ENCODE results near the gene SPINK2.
A peak's percentile ranks its signal among the peaks of the same experiment; 100 is the strongest.

The SPINK2 gene

DNA sequence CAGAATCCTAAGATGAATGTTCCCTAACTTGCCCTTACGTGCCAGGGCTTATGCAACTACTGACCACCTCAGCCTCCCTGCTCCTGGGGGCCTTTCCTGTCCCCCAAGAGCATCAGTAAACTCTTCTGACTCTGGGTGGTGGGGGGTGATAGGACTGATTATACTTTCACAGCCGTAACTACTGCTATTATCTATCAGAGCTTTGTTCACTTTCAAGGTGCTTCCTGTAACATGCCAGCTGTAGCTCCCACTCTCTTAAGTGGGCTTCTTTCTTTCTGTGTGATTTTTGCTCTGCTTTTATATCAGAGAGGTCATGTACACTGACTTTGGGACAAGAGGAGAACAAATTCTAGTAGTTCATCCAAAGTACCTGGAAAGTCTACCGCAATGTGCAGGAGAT, 25.3 kb downstream of the SPINK2 start:
- no peak overlapping the region for H3K4me3 ChIP-seq (ENCODE audit: low read depth in 1 of 2, low read length in 2 of 2)
- H3K9me3 ChIP-seq (ENCODE audit: low read length): no peaks in the 10 kb centered on the region
- H3K36me3 ChIP-seq (ENCODE audit: insufficient read depth, low read length): no peaks in the 10 kb centered on the region
- H3K4me1 ChIP-seq (ENCODE audit: insufficient read depth, low read length): peaks cover 5% of the 10 kb centered on the region
- no peaks in the 10 kb centered on the region for H3K27me3 ChIP-seq (ENCODE audit: control insufficient read depth in 1 of 2, insufficient read depth in 2 of 2, low read length in 2 of 2)
- no peak overlapping the region for H3K27ac ChIP-seq (ENCODE audit: low read depth, low read length)
- H3K9ac ChIP-seq (ENCODE audit: low read length): no peak overlapping the region

DNA sequence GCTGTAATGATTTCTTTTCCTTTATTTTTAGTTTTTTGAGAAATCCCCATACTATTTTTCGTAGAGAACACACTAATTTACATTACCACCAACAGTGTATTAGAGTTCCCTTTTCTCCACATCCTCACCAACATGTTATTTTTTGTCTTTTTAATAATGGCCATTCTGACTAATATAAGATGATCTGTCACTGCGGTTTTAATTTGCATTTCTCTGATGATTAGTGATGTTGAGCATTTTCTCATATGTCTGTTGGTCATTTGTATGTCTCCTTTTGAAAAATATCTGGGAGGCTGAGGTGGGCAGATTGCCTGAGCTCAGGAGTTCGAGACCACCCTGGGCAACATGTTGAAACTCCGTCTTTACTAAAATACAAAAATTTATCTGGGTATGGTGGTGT, 30.2 kb downstream of the SPINK2 start:
- Histone ChIP-seq H3K9me3 (ENCODE audit: low read length) (no peaks in the 10 kb centered on the region), H3K4me1 (ENCODE audit: insufficient read depth, low read length) (peaks cover 8% of the 10 kb centered on the region), H3K4me3 (ENCODE audit: low read depth in 1 of 2, low read length in 2 of 2) (no peak overlapping the region)

DNA sequence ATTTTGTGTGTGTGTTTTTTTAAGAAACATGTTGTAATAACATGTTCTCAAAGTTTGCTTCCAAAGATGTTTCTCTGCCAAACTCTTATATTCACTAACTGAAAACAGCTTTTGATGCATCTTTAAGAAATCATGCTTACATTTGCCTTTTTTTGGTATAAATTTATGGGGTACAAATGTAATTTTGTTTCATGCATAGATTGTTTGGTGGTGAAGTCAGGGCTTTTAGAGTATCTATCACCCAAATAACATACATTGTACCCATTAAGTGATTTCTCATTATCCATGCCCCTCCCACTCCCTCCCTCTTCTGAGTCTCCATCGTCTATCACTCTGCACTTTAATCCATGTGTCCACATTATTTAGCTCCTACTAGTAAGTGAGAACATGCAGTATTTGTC, 30.8 kb downstream of the SPINK2 start:
- H3K27me3 ChIP-seq (ENCODE audit: control insufficient read depth in 1 of 2, insufficient read depth in 2 of 2, low read length in 2 of 2): no peaks in the 10 kb centered on the region
- no peak overlapping the region for H3K4me3 ChIP-seq (ENCODE audit: low read depth in 1 of 2, low read length in 2 of 2)
- H3K4me1 ChIP-seq (ENCODE audit: insufficient read depth, low read length): peaks cover 8% of the 10 kb centered on the region
- H3K9me3 ChIP-seq (ENCODE audit: low read length): no peaks in the 10 kb centered on the region
- no peaks in the 10 kb centered on the region for H3K36me3 ChIP-seq (ENCODE audit: insufficient read depth, low read length)
- no peak overlapping the region for H3K27ac ChIP-seq (ENCODE audit: low read depth, low read length)
- H3K9ac ChIP-seq (ENCODE audit: low read length): no peak overlapping the region

More for the DNA sequence above, 30.2 kb downstream of the SPINK2 start:
- Histone ChIP-seq H3K27ac (ENCODE audit: low read depth, low read length) (no peak overlapping the region), H3K27me3 (ENCODE audit: control insufficient read depth in 1 of 2, insufficient read depth in 2 of 2, low read length in 2 of 2) (no peaks in the 10 kb centered on the region), H3K9ac (ENCODE audit: low read length) (no peak overlapping the region), H3K36me3 (ENCODE audit: insufficient read depth, low read length) (no peaks in the 10 kb centered on the region)

GRCh38 chr4:56788081-56788480, 33.4 kb downstream of the SPINK2 start:
- H3K4me3 ChIP-seq (ENCODE audit: low read depth in 1 of 2, low read length in 2 of 2): no peak overlapping the region
- no peaks in the 10 kb centered on the region for H3K36me3 ChIP-seq (ENCODE audit: insufficient read depth, low read length)
- no peak overlapping the region for H3K27ac ChIP-seq (ENCODE audit: low read depth, low read length)
- no peaks in the 10 kb centered on the region for H3K9me3 ChIP-seq (ENCODE audit: low read length)
- no peaks in the 10 kb centered on the region for H3K27me3 ChIP-seq (ENCODE audit: control insufficient read depth in 1 of 2, insufficient read depth in 2 of 2, low read length in 2 of 2)
- H3K4me1 ChIP-seq (ENCODE audit: insufficient read depth, low read length): peaks cover 8% of the 10 kb centered on the region
- H3K9ac ChIP-seq (ENCODE audit: low read length): no peak overlapping the region

GRCh38 chr4:56787380-56787779, 34.1 kb downstream of the SPINK2 start:
- no peaks in the 10 kb centered on the region for H3K36me3 ChIP-seq (ENCODE audit: insufficient read depth, low read length)
- H3K27me3 ChIP-seq (ENCODE audit: control insufficient read depth in 1 of 2, insufficient read depth in 2 of 2, low read length in 2 of 2): no peaks in the 10 kb centered on the region
- H3K27ac ChIP-seq (ENCODE audit: low read depth, low read length): peak overlapping the region; percentile 42
- no peak overlapping the region for H3K4me3 ChIP-seq (ENCODE audit: low read depth in 1 of 2, low read length in 2 of 2)
- H3K9me3 ChIP-seq (ENCODE audit: low read length): no peaks in the 10 kb centered on the region
- H3K9ac ChIP-seq (ENCODE audit: low read length): no peak overlapping the region
- peaks cover 8% of the 10 kb centered on the region for H3K4me1 ChIP-seq (ENCODE audit: insufficient read depth, low read length)

DNA sequence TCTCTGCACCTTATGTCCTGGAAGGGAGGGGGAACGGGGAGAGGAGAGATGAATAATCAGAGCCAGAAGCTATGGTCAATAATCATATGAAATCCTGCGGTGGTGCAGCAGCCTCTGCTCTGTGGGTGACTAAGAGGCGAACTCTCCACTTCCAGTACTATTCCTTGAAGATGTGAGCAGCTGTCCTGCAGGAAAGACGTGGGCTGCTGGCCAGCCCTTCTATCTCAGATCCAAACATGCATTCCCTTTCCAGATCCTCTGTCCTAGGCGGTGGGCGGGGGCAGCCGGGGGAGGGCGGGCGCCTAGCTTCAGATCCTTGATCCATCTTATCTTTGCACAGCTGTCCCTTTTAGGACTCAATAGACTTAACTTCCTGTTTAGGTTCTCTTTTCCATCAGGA, 34.5 kb downstream of the SPINK2 start:
- no peaks in the 10 kb centered on the region for H3K36me3 ChIP-seq (ENCODE audit: insufficient read depth, low read length)
- H3K4me1 ChIP-seq (ENCODE audit: insufficient read depth, low read length): peaks cover 8% of the 10 kb centered on the region
- H3K9ac ChIP-seq (ENCODE audit: low read length): no peak overlapping the region
- H3K9me3 ChIP-seq (ENCODE audit: low read length): no peaks in the 10 kb centered on the region
- H3K27ac ChIP-seq (ENCODE audit: low read depth, low read length): no peak overlapping the region
- H3K27me3 ChIP-seq (ENCODE audit: control insufficient read depth in 1 of 2, insufficient read depth in 2 of 2, low read length in 2 of 2): no peaks in the 10 kb centered on the region
- no peak overlapping the region for H3K4me3 ChIP-seq (ENCODE audit: low read depth in 1 of 2, low read length in 2 of 2)

DNA sequence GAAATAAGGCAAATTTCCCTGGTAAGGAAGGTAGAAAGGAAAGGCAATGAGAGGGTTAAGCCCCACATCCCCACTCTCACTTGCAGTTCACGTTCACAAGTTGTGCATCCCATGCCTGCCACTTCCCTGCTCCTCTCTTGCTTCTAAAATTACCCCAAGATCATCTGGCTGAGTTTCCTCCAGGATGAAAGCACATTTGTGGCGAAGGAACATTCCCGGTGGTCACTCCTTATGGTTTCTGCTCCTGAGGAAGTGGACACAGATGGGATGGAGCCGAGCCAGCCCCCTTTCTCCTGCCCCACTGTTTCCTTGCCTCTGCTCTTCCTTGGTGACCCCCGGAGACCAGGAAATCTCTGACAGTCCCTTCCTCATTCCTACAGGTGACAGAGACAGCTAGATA, 37.5 kb downstream of the SPINK2 start:
- Histone ChIP-seq H3K4me1 (ENCODE audit: insufficient read depth, low read length) (peaks cover 8% of the 10 kb centered on the region), H3K9ac (ENCODE audit: low read length) (no peak overlapping the region), H3K36me3 (ENCODE audit: insufficient read depth, low read length) (no peaks in the 10 kb centered on the region), H3K27ac (ENCODE audit: low read depth, low read length) (no peak overlapping the region), H3K9me3 (ENCODE audit: low read length) (no peaks in the 10 kb centered on the region), H3K27me3 (ENCODE audit: control insufficient read depth in 1 of 2, insufficient read depth in 2 of 2, low read length in 2 of 2) (no peaks in the 10 kb centered on the region), H3K4me3 (ENCODE audit: low read depth in 1 of 2, low read length in 2 of 2) (no peak overlapping the region)

DNA sequence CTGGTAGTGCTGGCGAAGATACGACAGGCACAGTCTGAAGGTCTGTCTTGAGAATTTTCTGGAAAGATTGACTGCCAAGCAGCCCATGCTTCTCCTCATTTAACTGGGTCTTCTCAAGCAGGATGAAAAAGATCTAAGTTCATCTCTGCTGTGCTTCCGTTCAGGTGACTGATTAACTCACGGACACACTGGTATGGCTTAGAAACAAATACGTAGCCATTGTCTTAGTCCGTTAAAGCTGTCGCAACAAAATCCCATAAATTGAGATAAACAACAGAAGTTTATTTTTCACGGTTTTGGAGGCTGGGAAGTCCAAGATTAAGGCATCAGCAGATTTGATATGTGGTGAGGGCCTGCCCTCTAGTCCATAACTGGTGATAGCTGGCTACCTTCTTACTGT, 39.5 kb downstream of the SPINK2 start:
- no peak overlapping the region for H3K9ac ChIP-seq (ENCODE audit: low read length)

GRCh38 chr4:56773346-56773745, 48.2 kb downstream of the SPINK2 start:
- Histone ChIP-seq H3K36me3 (ENCODE audit: insufficient read depth, low read length) (no peaks in the 10 kb centered on the region), H3K4me1 (ENCODE audit: insufficient read depth, low read length) (no peaks in the 10 kb centered on the region), H3K27ac (ENCODE audit: low read depth, low read length) (no peak overlapping the region), H3K27me3 (ENCODE audit: control insufficient read depth in 1 of 2, insufficient read depth in 2 of 2, low read length in 2 of 2) (no peaks in the 10 kb centered on the region), H3K9ac (ENCODE audit: low read length) (no peak overlapping the region), H3K9me3 (ENCODE audit: low read length) (no peaks in the 10 kb centered on the region), H3K4me3 (ENCODE audit: low read depth in 1 of 2, low read length in 2 of 2) (no peak overlapping the region)

More for the DNA sequence above, 39.5 kb downstream of the SPINK2 start:
- H3K4me1 ChIP-seq (ENCODE audit: insufficient read depth, low read length): peaks cover 4% of the 10 kb centered on the region
- H3K27me3 ChIP-seq (ENCODE audit: control insufficient read depth in 1 of 2, insufficient read depth in 2 of 2, low read length in 2 of 2): no peaks in the 10 kb centered on the region
- no peak overlapping the region for H3K27ac ChIP-seq (ENCODE audit: low read depth, low read length)
- H3K9me3 ChIP-seq (ENCODE audit: low read length): no peaks in the 10 kb centered on the region
- no peak overlapping the region for H3K4me3 ChIP-seq (ENCODE audit: low read depth in 1 of 2, low read length in 2 of 2)
- no peaks in the 10 kb centered on the region for H3K36me3 ChIP-seq (ENCODE audit: insufficient read depth, low read length)

DNA sequence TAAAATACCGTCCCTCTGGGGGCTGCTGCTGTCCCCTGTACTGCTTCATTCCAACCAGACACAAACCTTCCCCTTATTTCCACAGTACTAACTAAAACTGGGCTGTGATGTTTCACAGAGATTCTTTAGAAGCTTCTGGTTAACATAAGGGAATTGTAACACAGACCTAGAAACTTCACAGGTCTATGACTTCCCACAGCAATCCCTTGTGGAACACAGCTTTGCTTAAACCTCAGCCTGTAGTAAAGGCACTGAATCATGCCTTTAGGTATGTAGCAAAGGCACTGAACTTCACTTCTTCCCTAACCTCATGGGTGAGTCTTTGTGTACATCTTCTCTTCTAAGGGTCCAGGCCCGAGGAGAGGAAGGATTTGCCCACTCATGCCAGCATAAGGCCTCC, 49.4 kb downstream of the SPINK2 start:
- Histone ChIP-seq H3K27ac (ENCODE audit: low read depth, low read length) (no peak overlapping the region), H3K36me3 (ENCODE audit: insufficient read depth, low read length) (no peaks in the 10 kb centered on the region), H3K4me3 (ENCODE audit: low read depth in 1 of 2, low read length in 2 of 2) (no peak overlapping the region), H3K9ac (ENCODE audit: low read length) (no peak overlapping the region), H3K9me3 (ENCODE audit: low read length) (no peaks in the 10 kb centered on the region), H3K27me3 (ENCODE audit: control insufficient read depth in 1 of 2, insufficient read depth in 2 of 2, low read length in 2 of 2) (no peaks in the 10 kb centered on the region), H3K4me1 (ENCODE audit: insufficient read depth, low read length) (no peaks in the 10 kb centered on the region)

DNA sequence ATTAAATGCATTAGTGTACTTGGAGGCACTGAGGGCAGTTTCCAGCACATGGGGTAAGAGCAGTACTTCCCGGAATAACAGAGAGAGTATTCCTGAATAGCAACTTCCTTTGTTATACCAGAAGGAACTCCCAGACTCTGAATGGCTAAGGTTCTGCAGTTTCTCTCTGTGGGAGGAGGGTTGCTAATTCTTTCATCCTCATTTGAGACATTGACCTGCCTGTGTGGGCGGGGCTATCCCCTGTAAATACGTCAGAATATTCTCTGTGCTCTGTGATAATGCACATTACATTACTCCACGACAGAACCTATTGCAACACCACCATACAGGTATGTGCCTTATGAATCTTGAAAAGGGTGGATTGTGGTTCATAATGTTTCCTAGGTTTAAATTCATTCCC, 52.7 kb downstream of the SPINK2 start:
- H3K36me3 ChIP-seq (ENCODE audit: insufficient read depth, low read length): no peaks in the 10 kb centered on the region
- H3K27ac ChIP-seq (ENCODE audit: low read depth, low read length): no peak overlapping the region
- no peak overlapping the region for H3K4me3 ChIP-seq (ENCODE audit: low read depth in 1 of 2, low read length in 2 of 2)
- no peaks in the 10 kb centered on the region for H3K4me1 ChIP-seq (ENCODE audit: insufficient read depth, low read length)
- no peak overlapping the region for H3K9ac ChIP-seq (ENCODE audit: low read length)
- H3K27me3 ChIP-seq (ENCODE audit: control insufficient read depth in 1 of 2, insufficient read depth in 2 of 2, low read length in 2 of 2): no peaks in the 10 kb centered on the region
- no peaks in the 10 kb centered on the region for H3K9me3 ChIP-seq (ENCODE audit: low read length)

GRCh38 chr4:56768316-56768715, 53.2 kb downstream of the SPINK2 start:
- no peak overlapping the region for H3K27ac ChIP-seq (ENCODE audit: low read depth, low read length)
- H3K9ac ChIP-seq (ENCODE audit: low read length): no peak overlapping the region
- H3K4me1 ChIP-seq (ENCODE audit: insufficient read depth, low read length): no peaks in the 10 kb centered on the region
- no peak overlapping the region for H3K4me3 ChIP-seq (ENCODE audit: low read depth in 1 of 2, low read length in 2 of 2)
- no peaks in the 10 kb centered on the region for H3K27me3 ChIP-seq (ENCODE audit: control insufficient read depth in 1 of 2, insufficient read depth in 2 of 2, low read length in 2 of 2)
- H3K9me3 ChIP-seq (ENCODE audit: low read length): no peaks in the 10 kb centered on the region
- no peaks in the 10 kb centered on the region for H3K36me3 ChIP-seq (ENCODE audit: insufficient read depth, low read length)
